ENCODE data around the gene PRR11. TPM values are rescaled to one million over a fixed set of nuclear protein-coding genes. Genes with fewer than 3 reads are reported as not detected.

Gene PRR11
- total RNA-seq, 1 experiment from 2014 or later, result 48.5 TPM

- ChIA-PET CTCF (interaction anchor here (0.5 to 1.0 kb wide), 10 partner anchors 20 to 507 kb away, joined by 3 to 6 read pairs (median 3); no protein-coding TSS in a partner anchor), POLR2A (interaction anchor here (0.6 to 3.1 kb wide), 12 partner anchors 10 to 1371 kb away, joined by 3 to 26 read pairs (median 3); partner anchors contain the start of genes CLTC, PRR11, SKA2 and SMG8)
- Mint-ChIP-seq H3K27ac (ENCODE audit: low read depth, unreplicated experiment) (no peak overlapping the region), H3K27me3 (ENCODE audit: insufficient read depth, unreplicated experiment) (no peaks in the 10 kb centered on the region), H3K9me3 (ENCODE audit: unreplicated experiment) (no peaks in the 10 kb centered on the region), H3K4me3 (ENCODE audit: unreplicated experiment) (peak overlapping the region; percentile 94), H3K4me1 (ENCODE audit: insufficient read depth, unreplicated experiment) (peaks cover 5% of the 10 kb centered on the region), H3K36me3 (ENCODE audit: insufficient read depth, unreplicated experiment) (no peaks in the 10 kb centered on the region)
- intact Hi-C loops (cut with micrococcal nuclease), result loop anchor here (2.0 to 5.0 kb wide), 3 partner anchors 63 to 221 kb away; partner anchors contain the start of genes PRR11 and SKA2
- DNase-seq (ENCODE audit: unreplicated experiment), result no peak
- no TSS peak for BruUV-seq (replicated peaks)
- no peak for TF ChIP-seq CTCF (IDR thresholded peaks at IDR 0.05; ENCODE audit: unreplicated experiment)
Measured at GRCh38 chr17:59219992-59220327, 64.4 kb downstream of the PRR11 start.

GRCh38 chr17:59220328-59221158 is 65.0 kb downstream of the PRR11 start, which contains the start of gene GDPD1:
TSS of gene GDPD1 (plus strand) at chr17:59220511. CDS start at chr17:59220610, 99 bp downstream.
- BruUV-seq (replicated peaks), result no TSS peak
- H3K4me1 Mint-ChIP-seq (ENCODE audit: insufficient read depth, unreplicated experiment), result peaks cover 5% of the 10 kb centered on the region
- no peaks in the 10 kb centered on the region for H3K36me3 Mint-ChIP-seq (ENCODE audit: insufficient read depth, unreplicated experiment)

GRCh38 chr17:59221159-59221847 is 65.8 kb downstream of the PRR11 start:
- Mint-ChIP-seq H3K36me3 (ENCODE audit: insufficient read depth, unreplicated experiment) (no peaks in the 10 kb centered on the region), H3K9me3 (ENCODE audit: unreplicated experiment) (no peaks in the 10 kb centered on the region), H3K4me3 (ENCODE audit: unreplicated experiment) (peak overlapping the region; percentile 94), H3K27me3 (ENCODE audit: insufficient read depth, unreplicated experiment) (no peaks in the 10 kb centered on the region), H3K4me1 (ENCODE audit: insufficient read depth, unreplicated experiment) (peaks cover 5% of the 10 kb centered on the region), H3K27ac (ENCODE audit: low read depth, unreplicated experiment) (no peak overlapping the region)
- CTCF ChIA-PET, result interaction anchor here (0.6 to 1.0 kb wide), 5 partner anchors 9 to 118 kb away, joined by 3 to 6 read pairs (median 6); no protein-coding TSS in a partner anchor
- intact Hi-C loops (cut with micrococcal nuclease), result loop anchor here (2.0 to 5.0 kb wide), 3 partner anchors 64 to 219 kb away; partner anchors contain the start of genes PRR11 and SKA2
- POLR2A ChIA-PET, result interaction anchor here (0.6 to 3.1 kb wide), 10 partner anchors 11 to 449 kb away, joined by 3 to 26 read pairs (median 4); partner anchors contain the start of genes PRR11, SKA2 and SMG8
- DNase-seq (ENCODE audit: unreplicated experiment), result peak; percentile 8
- TF ChIP-seq CTCF (IDR thresholded peaks at IDR 0.05; ENCODE audit: unreplicated experiment), result no peak
- BruUV-seq (replicated peaks), result TSS peak; percentile 35

More at GRCh38 chr17:59220328-59221158, 65.0 kb downstream of the PRR11 start, which contains the start of gene GDPD1:
- peak within 1 kb of the TSS; percentile 94 for H3K4me3 Mint-ChIP-seq (ENCODE audit: unreplicated experiment)
- peak; percentile 91 for DNase-seq (ENCODE audit: unreplicated experiment)
- H3K9me3 Mint-ChIP-seq (ENCODE audit: unreplicated experiment), result no peaks in the 10 kb centered on the region
- ChIA-PET POLR2A (interaction anchor here (0.6 to 3.1 kb wide), 16 partner anchors 10 to 1371 kb away, joined by 3 to 26 read pairs (median 3); partner anchors contain the start of genes CLTC, PRR11, SKA2 and SMG8), CTCF (interaction anchor here (0.5 to 1.0 kb wide), 14 partner anchors 8 to 508 kb away, joined by 3 to 6 read pairs (median 3); no protein-coding TSS in a partner anchor)
- peak; percentile 61 for TF ChIP-seq CTCF (IDR thresholded peaks at IDR 0.05; ENCODE audit: unreplicated experiment)
- no peaks in the 10 kb centered on the region for H3K27me3 Mint-ChIP-seq (ENCODE audit: insufficient read depth, unreplicated experiment)
- intact Hi-C loops (cut with micrococcal nuclease), result loop anchor here (2.0 to 5.0 kb wide), 3 partner anchors 63 to 220 kb away; partner anchors contain the start of genes PRR11 and SKA2
- H3K27ac Mint-ChIP-seq (ENCODE audit: low read depth, unreplicated experiment), result peak within 1 kb of the TSS; percentile 52

Measured in MCF 10A (cell line).